NB4 (cell line): ENCODE results near the gene NUDT4.
A peak's percentile ranks its signal among the peaks of the same experiment; 100 is the strongest.

Experiments used
- DNase-seq: peaks from one replicate; pipeline ENCODE4 v3.0.0; 2010; ENCODE audit warnings: low read depth
- H3K4me3 ChIP-seq: one replicate; pipeline ENCODE4 v1.5.1; 2011; ENCODE audit warnings: mild to moderate bottlenecking, low read depth, low read length, moderate library complexity
- MYC ChIP-seq: IDR thresholded peaks from 2 replicates; pipeline ENCODE4 v1.6.1; 2011; ENCODE audit warnings: low read depth, low read length
- POLR2A ChIP-seq: IDR thresholded peaks from 2 replicates; pipeline ENCODE4 v1.6.1; 2011; ENCODE audit warnings: mild to moderate bottlenecking; ENCODE audit not compliant: insufficient read length; ENCODE audit errors: extremely low read depth
- TF ChIP-seq, protein P1 (sequence below): IDR thresholded peaks from one replicate; pipeline ENCODE4 v1.5.1; 2012; ENCODE audit warnings: low read depth, low read length
- TF ChIP-seq, protein P2 (sequence below): IDR thresholded peaks from 2 replicates; pipeline ENCODE4 v1.6.1; 2011; ENCODE audit warnings: low read depth, low read length

Gene NUDT4

DNA sequence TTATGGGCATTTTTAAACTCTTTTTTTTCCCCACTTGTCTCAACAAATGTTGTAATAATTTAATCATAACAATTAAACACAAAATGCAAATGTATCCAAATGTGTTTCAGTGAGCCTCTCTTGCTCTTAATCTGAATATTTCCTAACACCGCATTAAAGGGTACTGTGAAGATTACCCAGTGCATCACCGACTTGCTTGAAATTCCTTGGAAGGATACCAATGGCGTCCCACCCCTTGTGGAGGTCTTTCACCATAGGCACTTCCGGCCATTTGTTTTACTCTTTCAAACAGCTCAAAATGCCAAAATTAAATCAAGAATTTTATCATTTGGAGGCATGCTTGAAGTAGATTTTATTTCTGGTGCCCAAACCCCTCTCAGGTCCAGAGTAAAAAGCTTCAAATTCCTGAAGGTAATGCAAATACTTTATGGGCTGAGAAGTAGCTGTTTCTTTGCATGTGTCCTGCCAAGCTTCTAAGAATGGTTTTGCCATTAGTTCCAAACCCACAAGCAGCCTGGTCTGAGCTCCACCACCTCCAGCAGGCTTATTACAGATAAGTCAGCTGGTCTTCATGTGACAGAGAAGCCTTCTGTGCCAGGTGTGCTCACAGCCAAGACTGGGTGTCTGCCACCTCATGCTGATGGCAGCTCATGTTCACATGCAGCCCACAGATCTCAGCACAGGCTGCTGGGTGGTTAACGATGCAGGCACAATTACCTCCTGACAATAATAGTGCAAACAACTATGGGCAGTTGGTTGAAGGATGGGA lies 16.4 kb upstream of the NUDT4 start:
- no peak overlapping the region for H3K4me3 ChIP-seq
- TF ChIP-seq, protein P1, sequence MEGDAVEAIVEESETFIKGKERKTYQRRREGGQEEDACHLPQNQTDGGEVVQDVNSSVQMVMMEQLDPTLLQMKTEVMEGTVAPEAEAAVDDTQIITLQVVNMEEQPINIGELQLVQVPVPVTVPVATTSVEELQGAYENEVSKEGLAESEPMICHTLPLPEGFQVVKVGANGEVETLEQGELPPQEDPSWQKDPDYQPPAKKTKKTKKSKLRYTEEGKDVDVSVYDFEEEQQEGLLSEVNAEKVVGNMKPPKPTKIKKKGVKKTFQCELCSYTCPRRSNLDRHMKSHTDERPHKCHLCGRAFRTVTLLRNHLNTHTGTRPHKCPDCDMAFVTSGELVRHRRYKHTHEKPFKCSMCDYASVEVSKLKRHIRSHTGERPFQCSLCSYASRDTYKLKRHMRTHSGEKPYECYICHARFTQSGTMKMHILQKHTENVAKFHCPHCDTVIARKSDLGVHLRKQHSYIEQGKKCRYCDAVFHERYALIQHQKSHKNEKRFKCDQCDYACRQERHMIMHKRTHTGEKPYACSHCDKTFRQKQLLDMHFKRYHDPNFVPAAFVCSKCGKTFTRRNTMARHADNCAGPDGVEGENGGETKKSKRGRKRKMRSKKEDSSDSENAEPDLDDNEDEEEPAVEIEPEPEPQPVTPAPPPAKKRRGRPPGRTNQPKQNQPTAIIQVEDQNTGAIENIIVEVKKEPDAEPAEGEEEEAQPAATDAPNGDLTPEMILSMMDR, result no peak
- TF ChIP-seq POLR2A (no peak), MYC (no peak)
- TF ChIP-seq, protein P2, sequence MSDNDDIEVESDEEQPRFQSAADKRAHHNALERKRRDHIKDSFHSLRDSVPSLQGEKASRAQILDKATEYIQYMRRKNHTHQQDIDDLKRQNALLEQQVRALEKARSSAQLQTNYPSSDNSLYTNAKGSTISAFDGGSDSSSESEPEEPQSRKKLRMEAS, result no peak
- no peak for DNase-seq

- peak; percentile 89 for DNase-seq
These were observed 13.9 kb upstream of the NUDT4 start for GRCh38 chr12:93363841-93364297.

DNA sequence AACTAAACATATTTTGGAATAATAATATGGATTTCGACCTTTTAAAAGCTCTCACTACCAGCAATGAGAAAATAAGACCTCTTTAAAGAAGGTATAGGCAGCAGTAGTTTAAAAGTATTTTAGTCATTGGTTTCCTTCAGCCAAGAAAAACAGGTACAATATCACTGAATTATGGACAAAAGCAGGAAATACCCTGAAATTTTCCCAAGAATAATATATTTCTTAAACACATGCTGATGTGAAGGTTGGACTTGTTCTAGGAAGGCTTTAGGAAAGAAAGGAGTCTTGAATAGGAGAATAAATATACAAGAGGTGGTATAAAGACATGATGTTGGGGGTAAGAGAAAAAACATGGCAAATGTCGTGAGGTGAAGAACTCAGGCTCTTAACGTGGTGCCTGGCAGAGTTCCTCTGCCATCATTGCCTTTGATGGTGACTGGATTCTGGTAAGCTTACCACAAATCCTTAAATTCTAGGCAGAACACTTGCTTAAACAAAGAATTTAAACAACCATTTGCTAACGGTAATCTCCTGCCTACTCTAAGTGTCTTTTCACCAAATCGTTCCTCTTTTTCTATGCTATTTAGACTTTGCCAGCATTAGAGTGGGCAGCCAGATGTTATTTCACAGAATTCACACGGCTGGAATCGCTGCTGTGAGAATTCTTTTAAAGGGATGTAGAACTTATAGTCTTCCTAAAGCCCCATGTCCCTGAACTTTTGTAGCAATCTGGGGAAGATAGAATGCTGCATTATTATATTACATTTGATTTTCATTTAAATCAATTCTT lies 11.9 kb upstream of the NUDT4 start:
- TF ChIP-seq, protein P1, result no peak
- TF ChIP-seq MYC (no peak), POLR2A (no peak)
- TF ChIP-seq, protein P2, result no peak
- no peak for DNase-seq

More at GRCh38 chr12:93363841-93364297, 13.9 kb upstream of the NUDT4 start:
- TF ChIP-seq, protein P2, result no peak
- TF ChIP-seq POLR2A (no peak), MYC (no peak)
- TF ChIP-seq, protein P1, result no peak
- H3K4me3 ChIP-seq, result no peak overlapping the region

GRCh38 chr12:93366422-93366821 lies 11.3 kb upstream of the NUDT4 start:
- no peak overlapping the region for H3K4me3 ChIP-seq
- no peak for DNase-seq
- TF ChIP-seq, protein P2, result no peak
- TF ChIP-seq, protein P1, result no peak
- no peak for TF ChIP-seq MYC
- no peak for TF ChIP-seq POLR2A

More for the DNA sequence above, 11.9 kb upstream of the NUDT4 start:
- no peak overlapping the region for H3K4me3 ChIP-seq

- no peak overlapping the region for H3K4me3 ChIP-seq
- TF ChIP-seq, protein P1, result no peak
- TF ChIP-seq, protein P2, result no peak
- TF ChIP-seq MYC, result no peak
- no peak for TF ChIP-seq POLR2A
- DNase-seq, result no peak
These were observed 9.0 kb upstream of the NUDT4 start for GRCh38 chr12:93368766-93369165.
